Measurements from ENCODE around the gene PCMTD2. TPM values are rescaled to one million over a fixed set of nuclear protein-coding genes. Genes with fewer than 3 reads are reported as not detected.
A peak's percentile ranks its signal among the peaks of the same experiment; 100 is the strongest.

Gene PCMTD2
- total and polyA plus RNA-seq, 2 donors from 2014 or later = 25.0 to 53.8 TPM

GRCh38 chr20:64220420-64220819, 35.1 kb upstream of the PCMTD2 start:
- Histone ChIP-seq H3K27me3 (ENCODE audit: control insufficient read depth, insufficient read depth, low read length) (no peaks in the 10 kb centered on the region), H3K9ac (ENCODE audit: low read length in 3 of 3) (no peak overlapping the region), H3K4me3 (ENCODE audit: low read length in 3 of 3) (no peak overlapping the region), H3K27ac (ENCODE audit: low read depth in 2 of 2, low read length in 2 of 2) (no peak overlapping the region), H3K9me3 (ENCODE audit: control insufficient read depth in 2 of 3, insufficient read depth in 1 of 3, low read length in 3 of 3) (no peaks in the 10 kb centered on the region), H3K36me3 (ENCODE audit: control insufficient read depth in 2 of 3, insufficient read depth in 3 of 3, low read length in 3 of 3) (no peaks in the 10 kb centered on the region), H3K4me1 (ENCODE audit: control insufficient read depth in 2 of 3, insufficient read depth in 2 of 3, low read depth in 1 of 3, low read length in 3 of 3) (peaks cover 0 to 22% (median 3%) of the 10 kb centered on the region in 3 donors)
- intact Hi-C loops (cut with DNase I) = no loop called here
- no peak for TF ChIP-seq CTCF (IDR thresholded peaks at IDR 0.05; ENCODE audit: borderline replicate concordance, extremely low read depth, insufficient read depth)
- FAIRE-seq = no peak
- no peak for DNase-seq

- TF ChIP-seq CTCF (IDR thresholded peaks at IDR 0.05; ENCODE audit: borderline replicate concordance, extremely low read depth, insufficient read depth) = no peak
- H3K9me3 ChIP-seq (ENCODE audit: control insufficient read depth in 2 of 3, insufficient read depth in 1 of 3, low read length in 3 of 3) = no peaks in the 10 kb centered on the region
- no peak overlapping the region for H3K27ac ChIP-seq (ENCODE audit: low read depth in 2 of 2, low read length in 2 of 2)
- no peak overlapping the region for H3K4me3 ChIP-seq (ENCODE audit: low read length in 3 of 3)
- DNase-seq = no peak
- intact Hi-C loops (cut with DNase I) = no loop called here
- no peak overlapping the region for H3K9ac ChIP-seq (ENCODE audit: low read length in 3 of 3)
- no peak for FAIRE-seq
- H3K4me1 ChIP-seq (ENCODE audit: control insufficient read depth in 2 of 3, insufficient read depth in 2 of 3, low read depth in 1 of 3, low read length in 3 of 3) = peaks cover 0 to 22% (median 3%) of the 10 kb centered on the region in 3 donors
- no peaks in the 10 kb centered on the region for H3K36me3 ChIP-seq (ENCODE audit: control insufficient read depth in 2 of 3, insufficient read depth in 3 of 3, low read length in 3 of 3)
- H3K27me3 ChIP-seq (ENCODE audit: control insufficient read depth, insufficient read depth, low read length) = no peaks in the 10 kb centered on the region
Measured at GRCh38 chr20:64220891-64221527, 34.5 kb upstream of the PCMTD2 start.

DNA sequence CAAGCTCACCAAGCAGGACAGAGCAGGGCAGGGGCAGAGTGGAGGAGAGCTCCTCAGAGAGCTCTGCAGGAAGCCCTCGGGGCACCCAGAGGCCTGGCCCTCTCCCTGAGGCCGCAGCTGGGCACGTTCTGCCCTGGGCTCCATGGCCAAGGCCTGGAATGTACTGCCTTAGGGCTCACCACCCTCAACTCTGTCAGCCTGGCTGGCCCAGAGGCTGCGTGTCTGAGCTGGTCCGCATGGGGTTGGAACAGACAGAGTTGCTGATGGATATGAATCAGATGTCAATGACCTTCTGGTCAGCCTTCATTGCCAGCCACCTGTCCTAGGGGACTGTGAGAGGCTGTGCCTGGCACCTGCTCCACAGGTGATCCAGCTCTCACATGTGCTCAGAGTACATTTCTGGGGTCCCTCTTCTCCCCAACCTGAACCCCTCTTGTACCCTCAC, 33.2 kb upstream of the PCMTD2 start:
- intact Hi-C loops (cut with DNase I) = no loop called here
- Histone ChIP-seq H3K4me3 (ENCODE audit: low read length in 3 of 3) (no peak overlapping the region), H3K9ac (ENCODE audit: low read length in 3 of 3) (no peak overlapping the region), H3K9me3 (ENCODE audit: control insufficient read depth in 2 of 3, insufficient read depth in 1 of 3, low read length in 3 of 3) (no peaks in the 10 kb centered on the region), H3K4me1 (ENCODE audit: control insufficient read depth in 2 of 3, insufficient read depth in 2 of 3, low read depth in 1 of 3, low read length in 3 of 3) (peaks cover 0 to 22% (median 3%) of the 10 kb centered on the region in 3 donors), H3K27ac (ENCODE audit: low read depth in 2 of 2, low read length in 2 of 2) (no peak overlapping the region), H3K27me3 (ENCODE audit: control insufficient read depth, insufficient read depth, low read length) (no peaks in the 10 kb centered on the region), H3K36me3 (ENCODE audit: control insufficient read depth in 2 of 3, insufficient read depth in 3 of 3, low read length in 3 of 3) (no peaks in the 10 kb centered on the region)
- FAIRE-seq (no peak), DNase-seq (peak in 1 of 5 donors; percentile 85)
- no peak for TF ChIP-seq CTCF (IDR thresholded peaks at IDR 0.05; ENCODE audit: borderline replicate concordance, extremely low read depth, insufficient read depth)

Measured in kidney (tissue), 14 donors.